OCI-LY3 (cell line): ENCODE measurements around the gene KRT80.

Source experiments
- CTCF ChIP-seq: fragments of 200-600, 300-600 bp; sonication (generic); IDR thresholded peaks from 2 replicates; pipeline ENCODE4 v1.5.1; 2014; ENCODE audit warnings: antibody characterized with exemption, low read length, low read depth
- EZH2phosphoT487 ChIP-seq: fragments of 200-600 bp; shearing (Covaris generic); IDR thresholded peaks from 2 replicates; pipeline ENCODE4 v1.6.1; 2018; ENCODE audit warnings: antibody characterized with exemption, mixed run types, low read depth

- TF ChIP-seq CTCF (no peak), EZH2phosphoT487 (no peak)
Measured at GRCh38 chr12:52208424-52209165, 16.8 kb upstream of the KRT80 start.
